Glomerular endothelial cell (primary cell): ENCODE data around the gene SAG. TPM values are rescaled to one million over a fixed set of nuclear protein-coding genes. Genes with fewer than 3 reads are reported as not detected.

ENCODE experiments used
- DNase-seq: peaks from one replicate; pipeline ENCODE4 v3.0.0-alpha.2; 2011; ENCODE audit warnings: low read depth, low spot score; ENCODE audit errors: extremely low read depth
- total RNA-seq: library from RNA; depleted of rRNA; stranded (reverse); fragments of >200 nt; gene quantifications from 2 replicates; pipeline ENCODE4 v1.2.3, GENCODE V29; 2015

SAG gene
- total RNA-seq, 1 donor from 2014 or later, result not detected

- no peak for DNase-seq
These were observed 46.3 kb downstream of the SAG start, which contains the start of gene DGKD for GRCh38 chr2:233353769-233354499. TSS of gene DGKD (plus strand) at chr2:233354494. CDS start at chr2:233354519, 25 bp downstream.

DNA sequence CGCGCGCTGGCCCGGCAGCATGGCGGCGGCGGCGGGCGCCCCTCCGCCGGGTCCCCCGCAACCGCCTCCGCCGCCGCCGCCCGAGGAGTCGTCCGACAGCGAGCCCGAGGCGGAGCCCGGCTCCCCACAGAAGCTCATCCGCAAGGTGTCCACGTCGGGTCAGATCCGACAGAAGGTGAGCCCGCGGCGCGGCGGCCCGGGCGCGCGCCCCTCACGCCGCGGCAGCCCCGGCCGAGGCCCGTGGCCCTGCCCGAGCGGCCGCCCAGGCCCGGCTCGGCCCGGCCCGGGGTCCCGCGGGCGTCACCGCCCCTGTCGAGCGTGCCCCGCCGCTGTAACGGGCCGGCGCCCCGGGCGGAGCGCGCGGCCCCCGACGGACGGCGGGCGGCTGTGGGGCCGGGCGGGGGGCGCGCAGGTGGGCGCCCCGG, 46.9 kb downstream of the SAG start:
- no peak for DNase-seq

- DNase-seq, result no peak
These were observed 47.5 kb downstream of the SAG start for GRCh38 chr2:233354971-233355574.

DNA sequence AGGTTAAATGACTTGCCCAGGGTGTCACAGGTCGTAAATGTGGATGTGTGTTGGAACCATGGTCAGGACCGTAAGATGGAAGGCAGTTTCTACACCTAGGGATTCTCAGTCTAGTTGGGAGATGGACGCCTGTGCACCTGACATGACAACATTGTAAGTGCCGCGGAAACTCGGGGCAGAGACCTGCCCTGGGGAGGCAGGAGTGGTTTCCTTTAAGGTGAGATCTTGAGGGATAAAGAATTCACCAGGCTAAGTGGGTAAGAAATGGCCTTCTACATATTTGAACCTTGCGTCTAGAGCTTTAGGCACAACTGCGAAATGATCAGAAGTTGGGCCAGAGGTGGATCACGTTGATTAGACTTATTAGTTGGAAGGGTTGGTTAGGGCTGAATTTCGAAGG, 48.3 kb downstream of the SAG start:
- no peak for DNase-seq

DNA sequence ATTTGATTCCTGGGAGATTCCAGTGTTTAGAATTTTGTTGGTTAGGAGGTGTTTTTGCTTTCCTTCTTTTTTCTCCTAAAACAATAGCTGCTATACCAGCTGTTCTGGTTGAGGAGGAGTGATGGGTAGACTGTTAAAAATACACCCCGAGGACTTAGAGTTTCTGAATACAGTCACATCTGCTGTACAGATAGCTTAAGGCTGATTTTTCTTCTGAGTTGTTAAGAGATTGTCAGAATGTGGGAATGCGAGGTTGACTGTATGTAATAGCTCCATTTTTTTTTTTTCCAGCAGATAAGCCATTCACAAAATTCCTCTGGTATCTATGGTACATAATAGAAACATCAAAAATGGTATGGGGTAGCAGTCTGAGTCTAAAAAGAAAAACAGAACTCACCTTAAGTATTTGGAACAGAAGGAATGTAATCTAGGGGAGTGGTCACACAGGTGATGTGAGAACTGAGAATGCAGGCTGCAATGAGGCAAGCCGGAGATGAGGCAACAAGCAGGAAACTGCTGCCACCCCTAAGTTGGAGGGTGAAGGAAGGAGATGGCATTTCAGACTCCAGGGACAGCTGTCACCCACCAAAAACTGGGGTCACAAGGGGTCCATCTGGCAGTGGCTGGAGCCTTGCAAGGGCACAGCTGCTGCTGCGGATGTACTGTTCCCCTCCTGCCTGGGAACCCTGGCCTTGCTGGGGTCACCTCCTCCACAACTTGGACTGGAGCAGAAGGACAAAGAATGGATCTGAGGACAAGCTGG, 49.1 kb downstream of the SAG start:
- DNase-seq, result no peak

DNA sequence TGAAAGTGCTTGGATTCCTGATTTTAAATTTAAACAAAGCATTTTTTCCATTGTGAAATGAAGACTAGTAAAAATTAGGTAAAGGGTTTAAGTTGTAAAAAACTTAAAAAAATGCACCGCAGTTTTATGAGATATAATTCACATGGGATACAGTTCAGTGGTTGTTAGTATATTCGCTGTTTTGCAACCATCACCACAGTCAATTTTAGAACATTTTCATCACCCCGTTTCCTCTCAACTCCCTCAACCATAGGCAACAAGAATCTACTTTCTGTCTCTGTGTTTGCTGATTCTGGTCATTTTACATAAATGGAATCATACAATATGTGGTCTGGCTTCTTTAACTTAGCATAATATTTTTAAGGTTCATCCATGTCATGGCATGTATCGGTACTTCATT, 50.7 kb downstream of the SAG start:
- DNase-seq, result no peak

DNA sequence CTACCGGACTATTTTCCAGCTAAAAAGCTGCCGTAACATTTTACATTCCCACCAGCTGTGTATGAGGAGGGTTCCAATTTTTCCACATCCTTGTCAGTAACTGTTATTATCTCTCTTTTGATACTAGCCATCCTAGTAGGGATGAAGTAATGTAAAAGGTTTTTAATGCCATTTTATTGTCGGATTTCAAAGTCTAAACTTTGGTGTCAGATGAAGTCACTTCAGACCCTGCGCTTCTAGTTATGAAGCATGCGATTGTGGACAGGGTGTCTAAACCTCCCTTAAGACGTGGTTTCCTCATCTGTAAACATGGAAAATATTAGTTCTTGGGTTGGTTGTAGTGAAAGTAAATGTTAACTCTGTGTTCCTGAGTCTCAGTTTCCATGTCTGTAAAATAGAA, 51.3 kb downstream of the SAG start:
- no peak for DNase-seq

- DNase-seq, result no peak
These were observed 52.2 kb downstream of the SAG start for GRCh38 chr2:233359823-233360222.

- no peak for DNase-seq
These were observed 53.2 kb downstream of the SAG start for GRCh38 chr2:233360771-233361176.

DNA sequence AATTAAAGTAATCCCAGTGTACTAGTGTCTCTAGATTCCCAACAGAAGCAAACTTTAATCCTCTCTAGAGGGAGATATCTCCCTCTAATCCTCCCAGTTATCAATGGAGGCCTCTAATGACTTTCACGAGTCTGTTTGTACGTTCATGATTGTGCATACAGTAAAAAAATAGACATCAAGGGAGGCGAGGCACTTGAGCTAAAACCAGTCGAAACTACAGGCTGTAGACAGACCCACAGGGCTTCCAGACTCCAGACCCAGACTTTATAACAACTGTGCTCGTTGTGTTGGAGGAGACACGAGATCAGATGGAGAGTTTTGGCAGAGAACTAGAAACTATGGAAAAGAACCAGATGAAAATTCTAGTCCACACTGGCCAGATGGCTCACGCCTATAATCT, 53.7 kb downstream of the SAG start:
- DNase-seq, result no peak

- no peak for DNase-seq
These were observed 55.1 kb downstream of the SAG start for GRCh38 chr2:233362742-233363141.

GRCh38 chr2:233363744-233364235, 56.2 kb downstream of the SAG start:
- DNase-seq, result no peak

DNA sequence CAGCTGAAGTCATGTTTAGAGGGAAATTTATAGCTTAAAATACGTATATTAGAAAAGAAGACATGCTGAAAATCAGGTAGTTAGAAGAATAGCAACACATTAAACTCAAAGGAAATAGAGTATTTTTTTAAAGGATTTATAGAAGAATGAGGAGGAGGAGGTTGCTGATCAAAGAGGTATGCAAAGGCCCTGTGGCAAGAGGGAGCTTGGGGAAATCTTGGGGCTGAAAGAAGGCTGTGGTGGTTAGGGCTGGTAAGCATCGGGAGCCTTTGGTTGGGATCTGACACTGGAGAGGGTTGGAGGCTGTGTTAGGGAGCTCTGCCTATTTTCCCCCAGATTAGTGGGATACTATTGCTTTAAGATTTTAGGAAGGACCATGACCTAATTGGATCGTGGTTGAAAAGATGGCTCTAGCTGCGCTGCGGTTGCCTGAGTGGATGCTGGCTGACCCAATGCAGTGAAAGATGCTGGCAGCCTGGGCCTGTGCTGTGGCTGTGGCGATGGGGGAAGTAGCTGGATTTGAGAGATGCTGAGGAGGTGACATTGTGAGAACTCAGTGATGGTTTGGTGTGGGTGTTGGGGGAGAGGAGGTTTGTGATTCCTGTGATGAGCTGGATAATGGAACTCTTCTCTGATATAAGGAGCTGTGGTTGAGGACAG, 58.4 kb downstream of the SAG start:
- DNase-seq, result no peak

DNA sequence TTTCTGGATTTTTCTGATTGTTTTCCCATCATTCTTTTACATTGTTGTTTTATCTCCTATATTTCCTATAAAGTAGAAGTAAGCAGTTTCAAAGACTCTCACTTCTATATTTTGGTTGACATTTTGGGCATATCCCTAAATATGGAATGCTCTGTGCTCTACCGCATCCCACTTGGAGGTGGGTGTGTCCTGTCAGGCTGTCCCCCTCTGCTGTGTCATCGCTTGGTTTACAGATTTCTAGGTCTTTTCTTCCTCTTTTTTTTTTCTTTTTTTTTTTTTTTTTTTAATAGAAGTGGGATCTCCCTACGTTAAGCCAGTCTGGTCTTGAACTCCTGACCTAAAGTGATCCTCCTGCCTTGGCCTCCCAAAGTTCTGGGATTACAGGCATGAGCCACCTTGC, 60.0 kb downstream of the SAG start:
- no peak for DNase-seq

- DNase-seq, result no peak
These were observed 61.1 kb downstream of the SAG start for GRCh38 chr2:233368756-233369155.

DNA sequence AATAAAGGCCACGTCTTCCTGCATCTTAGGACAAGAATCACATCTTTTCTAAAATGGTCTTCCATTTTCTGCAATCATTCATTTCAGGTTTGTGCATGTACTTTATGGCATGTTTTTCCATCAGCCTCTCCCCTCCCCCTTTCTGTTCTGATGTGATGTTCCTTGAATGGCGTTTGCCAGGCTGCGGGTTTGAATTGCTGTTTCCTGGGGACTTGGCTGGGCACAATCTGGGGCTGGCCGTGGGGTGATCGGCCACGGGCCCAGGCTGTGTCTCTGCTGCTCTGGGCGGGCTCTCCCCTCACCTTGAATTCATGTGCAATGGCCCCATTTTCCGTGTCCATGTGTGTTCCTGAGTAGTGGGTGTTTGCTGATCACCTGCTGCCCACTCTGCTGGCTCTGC, 61.8 kb downstream of the SAG start:
- no peak for DNase-seq

DNA sequence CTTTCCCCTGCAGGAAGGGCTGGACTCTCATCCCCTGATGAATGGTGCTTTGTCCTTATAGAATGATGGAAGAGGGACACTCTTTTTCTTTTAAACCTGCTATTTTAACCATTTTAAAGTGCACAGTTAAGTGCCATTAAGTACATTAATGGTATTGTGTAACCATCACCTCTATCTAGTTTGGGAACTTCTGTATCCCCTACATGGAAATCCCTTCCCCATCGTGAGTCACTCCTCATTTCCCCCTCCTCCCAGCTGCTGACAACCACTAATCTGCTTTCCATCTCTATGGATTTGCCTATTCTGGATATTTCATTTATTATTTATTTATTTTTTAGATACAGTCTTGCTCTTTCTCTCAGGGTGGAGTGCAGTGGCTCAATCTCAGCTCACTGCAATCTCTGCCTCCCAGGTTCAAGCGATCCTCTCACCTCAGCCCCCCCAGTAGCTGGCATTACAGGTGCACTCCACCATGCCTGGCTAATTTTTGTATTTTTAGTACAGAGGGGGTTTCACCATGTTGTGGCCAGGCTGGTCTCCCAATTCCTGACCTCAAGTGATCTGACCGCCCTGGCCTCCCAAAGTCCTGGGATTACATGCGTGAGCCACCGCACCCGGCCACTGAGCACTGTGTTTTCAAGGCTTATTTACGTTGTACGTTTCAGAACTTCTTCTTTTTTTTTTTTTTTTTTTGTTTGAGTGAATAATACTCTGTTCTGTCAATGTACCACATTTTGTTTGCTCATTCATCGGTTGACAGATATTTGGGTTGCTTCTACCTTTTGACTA, 62.5 kb downstream of the SAG start:
- no peak for DNase-seq

DNA sequence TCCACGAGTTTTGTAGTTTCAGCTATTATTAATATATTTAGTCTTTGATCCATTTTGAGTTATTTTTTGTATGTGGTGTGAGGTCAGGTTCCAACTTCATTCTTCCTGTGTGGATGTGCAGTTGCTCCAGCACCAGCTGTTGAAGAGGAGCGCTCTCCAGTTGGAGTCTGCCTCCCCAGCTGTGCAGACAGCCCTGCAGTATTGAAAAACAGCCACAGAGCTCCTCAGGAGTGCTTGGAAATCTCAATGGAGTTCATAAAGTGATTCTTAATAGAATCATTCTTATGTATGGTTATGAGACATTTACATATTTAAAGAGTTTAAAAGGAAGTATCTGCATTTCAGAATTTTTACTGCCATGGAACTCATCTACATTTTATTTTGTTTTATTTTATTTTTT, 64.0 kb downstream of the SAG start:
- DNase-seq, result no peak

GRCh38 chr2:233372855-233373254, 65.2 kb downstream of the SAG start:
- no peak for DNase-seq

DNA sequence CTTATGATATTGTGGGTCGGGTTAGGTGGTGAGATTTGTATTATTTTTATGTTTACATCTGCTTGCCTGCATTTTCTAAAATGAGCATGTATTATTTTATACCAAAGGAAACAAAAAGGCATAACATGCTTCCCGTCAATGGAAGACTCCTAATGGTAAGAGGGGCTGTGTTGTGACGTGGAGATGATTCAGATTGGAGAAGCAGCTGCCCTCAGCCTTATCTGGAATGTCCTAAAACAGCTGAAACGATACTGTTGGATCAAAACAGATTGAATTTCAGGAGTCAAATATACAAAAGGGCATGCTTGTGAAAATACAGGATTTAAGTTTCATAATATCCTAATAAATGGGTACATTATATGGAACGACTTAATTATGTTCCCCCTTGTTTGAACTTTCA, 65.7 kb downstream of the SAG start:
- DNase-seq, result no peak
